ENCODE results near the gene TEAD4. TPM values are rescaled to one million over a fixed set of nuclear protein-coding genes. Genes with fewer than 3 reads are reported as not detected.
A peak's percentile ranks its signal among the peaks of the same experiment; 100 is the strongest.

Gene TEAD4
- total and polyA plus RNA-seq, 2 experiments from 2014 or later = 68.1 to 145 TPM

GRCh38 chr12:2982361-2982760 lies 23.2 kb downstream of the TEAD4 start:
- no peak overlapping the region for H3K4me2 ChIP-seq
- H3K27me3 Mint-ChIP-seq (ENCODE audit: insufficient read depth, low read depth, poor library complexity) = peaks cover 9% of the 10 kb centered on the region
- H3K4me3 ChIP-seq = no peak overlapping the region
- H3K27me3 ChIP-seq (ENCODE audit: insufficient read depth) = no peaks in the 10 kb centered on the region
- no peaks in the 10 kb centered on the region for H3K9me2 ChIP-seq (ENCODE audit: insufficient read depth)
- peaks cover 45% of the 10 kb centered on the region for H3K36me3 Mint-ChIP-seq (ENCODE audit: low read depth)
- H3K36me3 ChIP-seq (ENCODE audit: insufficient read depth) = peaks cover 10% of the 10 kb centered on the region; the same call in 1 of the 2 replicates
- peaks cover 18% of the 10 kb centered on the region for H3F3A ChIP-seq (replicated peaks; ENCODE audit: low read depth)
- H3K79me2 ChIP-seq (replicated peaks; ENCODE audit: insufficient read depth) = peaks cover 100% of the 10 kb centered on the region
- H3K27ac Mint-ChIP-seq = no peak overlapping the region
- peaks cover 64% of the 10 kb centered on the region for H4K20me1 ChIP-seq (replicated peaks; ENCODE audit: insufficient read depth)
- H3K27ac ChIP-seq (ENCODE audit: low read depth) = 0 out of 2 replicates have a peak overlapping the region, but pooled peaks have one; percentile 59
- TF ChIP-seq ETS1 (IDR thresholded peaks at IDR 0.05) (no peak), STAT1 (IDR thresholded peaks at IDR 0.05; ENCODE audit: unreplicated experiment) (no peak), JUNB (IDR thresholded peaks at IDR 0.05; ENCODE audit: unreplicated experiment) (no peak), EZH2phosphoT487 (IDR thresholded peaks at IDR 0.05; ENCODE audit: unreplicated experiment) (no peak), CTCF (conservative IDR thresholded peaks at IDR 0.05; ENCODE audit: low read depth in 2 of 2) (no peak), ZNF331 (CRISPR knock-in tag; IDR thresholded peaks at IDR 0.05; ENCODE audit: low read depth) (no peak), ZNF114 (CRISPR knock-in tag; IDR thresholded peaks at IDR 0.05) (no peak), EZH2 (IDR thresholded peaks at IDR 0.05; ENCODE audit: low read depth, unreplicated experiment) (no peak), ZNF462 (CRISPR knock-in tag; IDR thresholded peaks at IDR 0.05) (no peak), POLR2AphosphoS5 (IDR thresholded peaks at IDR 0.05; ENCODE audit: low read depth) (no peak), NANOG (IDR thresholded peaks at IDR 0.05; ENCODE audit: borderline replicate concordance) (no peak), REST (IDR thresholded peaks at IDR 0.05; ENCODE audit: unreplicated experiment) (no peak), CREB1 (CRISPR knock-in tag; IDR thresholded peaks at IDR 0.05; ENCODE audit: low read depth) (no peak)
- ATAC-seq = no peak
- no peak for DNase-seq (ENCODE audit: low spot score)
- 0 out of 3 replicates have a peak, but pooled peaks cover 3% of the 10 kb centered on the region for H3K9me3 Mint-ChIP-seq
- peaks cover 6% of the 10 kb centered on the region; the same call in 1 of the 2 replicates for H3K4me1 ChIP-seq (ENCODE audit: insufficient read depth)
- H3K4me3 Mint-ChIP-seq = no peak overlapping the region
- peaks cover 26% of the 10 kb centered on the region for H3K4me1 Mint-ChIP-seq
- no peak overlapping the region for H2AFZ ChIP-seq
